ENCODE results near the gene CENPB.

- TF ChIP-seq CTCF (IDR thresholded peaks at IDR 0.05) (no peak), EP300 (IDR thresholded peaks at IDR 0.05) (no peak), POLR2A (IDR thresholded peaks at IDR 0.05) (no peak)
Measured at GRCh38 chr20:3735768-3736167, 50.8 kb downstream of the CENPB start.
